Pancreas (tissue), 10 donors: ENCODE data around the gene MRTFB. TPM values are rescaled to one million over a fixed set of nuclear protein-coding genes. Genes with fewer than 3 reads are reported as not detected.
A peak's percentile ranks its signal among the peaks of the same experiment; 100 is the strongest.

Experiments
- ATAC-seq, 4 donors: fragments of 200-7000 bp; cut with Tn5 transposase; one replicate each; pipeline versions ENCODE4 v1.8.0 to v1.9.1; 2020; ENCODE audit warnings: mild to moderate bottlenecking in 4 of 4, moderate library complexity in 4 of 4
- DNase-seq, 6 donors: peaks; one replicate each; pipeline ENCODE4 v3.0.0-alpha.2; 2020
- FAIRE-seq: peaks from 2 replicates; lab custom pipeline; 2012; peaks lifted over from hg19 to GRCh38; lab: Jason Lieb, UNC
- H3K27ac ChIP-seq, 4 donors: fragments of 200-600 bp; sonication (generic); 1 replicate in 3 of 4; 2 replicates in 1 of 4; pipeline versions ENCODE4 v1.5.0 to v1.8.0; 2020
- H3K27me3 ChIP-seq, 4 donors: fragments of 200-600 bp; one replicate each; pipeline ENCODE4 v1.8.0; 2021
- H3K36me3 ChIP-seq, 3 donors: fragments of 200-600 bp; sonication (generic) in 1 of 3; one replicate each; pipeline versions ENCODE4 v1.5.0 to v1.8.0; 2020 to 2021
- H3K4me1 ChIP-seq, 3 donors: fragments of 200-600 bp; one replicate each; pipeline ENCODE4 v1.8.0; 2021
- H3K4me3 ChIP-seq, 4 donors: fragments of 200-600 bp; sonication (generic) in 2 of 4; one replicate each; pipeline versions ENCODE4 v1.5.0 to v1.8.0; 2020 to 2021
- H3K9me3 ChIP-seq, 4 donors: fragments of 200-600 bp; one replicate each; pipeline ENCODE4 v1.8.0; 2021
- WGBS, 2 donors: extraction: QIAGEN DNeasy Blood & Tissue Kit; methylation state at CpG; one replicate each; pipeline ENCODE4 v1.1.7; 2013; 5-methylcytosine and 5-hydroxymethylcytosine counted together
- intact Hi-C, 3 donors: fragments of 100-400 bp; cut with DNase I; formaldehyde crosslinking; loops; one replicate each; pipeline versions ENCODE4 v1.11.1 to v1.14.2; 2022
- polyA plus RNA-seq, 2 donors: library from polyadenylated mRNA; stranded (reverse); fragments of 200-250 nt; gene quantifications; one replicate each; pipeline ENCODE4 v1.2.3, GENCODE V29; 2013
- total RNA-seq, 6 donors: library from RNA; stranded (reverse); fragmentation: NEBNext Ultra II Directional in 4 of 6; extraction: Animal tissue kit (Norgen Biotek cat#: 25700) in 4 of 6; gene quantifications; one replicate each; pipeline versions ENCODE4 v1.2.1 to v1.2.4, GENCODE V29; 2021 to 2023
- TF ChIP-seq, protein P1 (sequence below), 4 donors: fragments of 200-600 bp; sonication (generic) in 3 of 4; IDR thresholded peaks; one replicate each; pipeline versions ENCODE4 v1.5.0 to v1.8.0; 2021; ENCODE audit warnings: antibody characterized with exemption in 4 of 4
- donor health status: healthy with polysubstance abuse.
- donor health status: DM: no; HTN: no; CAD: no; lungs with moderate emphysema.
- donor health status: DM: no; HTN: no; CAD: no.
- donor health status: control.
- donor health status: control.
- donor health status: Bipolar disorder and iron deficiency.
- donor health status: DM: yes; HTN: yes; CAD: no.
- donor health status: DM: no; HTN: no; CAD: no.
- donor health status: DM: no; HTN: no; CAD: no.
- donor health status: DM: yes; HTN: yes; CAD: no.

Gene MRTFB
- total and polyA plus RNA-seq, 8 donors = 8.7 to 36.6 (median 24.4) TPM

DNA sequence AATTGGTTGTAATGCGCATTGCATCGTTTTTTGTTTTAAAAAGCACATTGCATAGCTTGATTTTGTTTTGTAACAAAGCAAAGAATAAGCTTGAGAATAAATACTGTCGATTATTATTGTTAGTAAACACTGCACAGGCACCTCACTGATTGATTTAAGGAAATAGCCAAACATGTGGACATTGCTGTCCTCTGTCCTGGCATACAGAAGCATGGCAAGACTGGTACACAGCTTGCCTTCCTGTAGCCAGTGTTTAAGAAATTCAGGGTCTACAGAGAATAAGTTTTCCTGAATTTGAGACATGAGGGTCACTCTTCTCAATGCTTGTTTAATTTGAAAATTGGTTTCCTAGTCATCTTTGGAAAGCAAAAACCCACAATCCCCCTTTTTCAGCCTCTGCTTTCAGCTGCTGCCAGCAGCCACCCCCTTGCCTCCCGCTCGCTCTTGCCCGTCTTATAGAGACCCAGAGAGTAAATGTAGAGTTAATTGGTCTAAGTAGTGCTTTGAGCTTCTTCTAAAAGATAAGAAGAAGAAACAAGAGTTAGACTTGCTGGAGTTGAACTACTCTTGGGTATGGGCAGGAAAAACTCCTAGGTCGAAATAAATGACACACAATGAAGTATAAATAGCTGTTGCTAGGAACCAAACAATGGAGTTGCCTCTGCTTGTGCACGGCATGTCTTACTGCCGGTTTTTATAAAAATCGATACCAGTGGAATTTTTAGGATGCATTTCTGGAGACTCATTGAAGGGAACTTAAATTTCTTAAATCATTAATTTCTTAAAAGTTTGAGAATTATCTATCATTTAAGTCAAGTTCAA is 116.6 kb downstream of the MRTFB start:
- ATAC-seq (no peak), FAIRE-seq (no peak), DNase-seq (no peak)
- H3K4me3 ChIP-seq = peak overlapping the region in 1 of 4 donors; percentile 13
- H3K4me1 ChIP-seq = peaks cover 0 to 11% (median 5%) of the 10 kb centered on the region in 3 donors
- intact Hi-C loops = loop anchor here in 1 of 3 donors (10.0 kb wide), 1 partner anchor 103 kb away; no protein-coding TSS in a partner anchor
- WGBS, 2 donors = 74 to 80% methylated on average over 10 of the region's 10 CpGs
- no peaks in the 10 kb centered on the region for H3K27me3 ChIP-seq
- TF ChIP-seq, protein P1, sequence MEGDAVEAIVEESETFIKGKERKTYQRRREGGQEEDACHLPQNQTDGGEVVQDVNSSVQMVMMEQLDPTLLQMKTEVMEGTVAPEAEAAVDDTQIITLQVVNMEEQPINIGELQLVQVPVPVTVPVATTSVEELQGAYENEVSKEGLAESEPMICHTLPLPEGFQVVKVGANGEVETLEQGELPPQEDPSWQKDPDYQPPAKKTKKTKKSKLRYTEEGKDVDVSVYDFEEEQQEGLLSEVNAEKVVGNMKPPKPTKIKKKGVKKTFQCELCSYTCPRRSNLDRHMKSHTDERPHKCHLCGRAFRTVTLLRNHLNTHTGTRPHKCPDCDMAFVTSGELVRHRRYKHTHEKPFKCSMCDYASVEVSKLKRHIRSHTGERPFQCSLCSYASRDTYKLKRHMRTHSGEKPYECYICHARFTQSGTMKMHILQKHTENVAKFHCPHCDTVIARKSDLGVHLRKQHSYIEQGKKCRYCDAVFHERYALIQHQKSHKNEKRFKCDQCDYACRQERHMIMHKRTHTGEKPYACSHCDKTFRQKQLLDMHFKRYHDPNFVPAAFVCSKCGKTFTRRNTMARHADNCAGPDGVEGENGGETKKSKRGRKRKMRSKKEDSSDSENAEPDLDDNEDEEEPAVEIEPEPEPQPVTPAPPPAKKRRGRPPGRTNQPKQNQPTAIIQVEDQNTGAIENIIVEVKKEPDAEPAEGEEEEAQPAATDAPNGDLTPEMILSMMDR (IDR thresholded peaks at IDR 0.05) = no peak
- H3K9me3 ChIP-seq = no peaks in the 10 kb centered on the region
- no peaks in the 10 kb centered on the region for H3K36me3 ChIP-seq
- H3K27ac ChIP-seq = peak overlapping the region in 1 of 4 donors; percentile 28

DNA sequence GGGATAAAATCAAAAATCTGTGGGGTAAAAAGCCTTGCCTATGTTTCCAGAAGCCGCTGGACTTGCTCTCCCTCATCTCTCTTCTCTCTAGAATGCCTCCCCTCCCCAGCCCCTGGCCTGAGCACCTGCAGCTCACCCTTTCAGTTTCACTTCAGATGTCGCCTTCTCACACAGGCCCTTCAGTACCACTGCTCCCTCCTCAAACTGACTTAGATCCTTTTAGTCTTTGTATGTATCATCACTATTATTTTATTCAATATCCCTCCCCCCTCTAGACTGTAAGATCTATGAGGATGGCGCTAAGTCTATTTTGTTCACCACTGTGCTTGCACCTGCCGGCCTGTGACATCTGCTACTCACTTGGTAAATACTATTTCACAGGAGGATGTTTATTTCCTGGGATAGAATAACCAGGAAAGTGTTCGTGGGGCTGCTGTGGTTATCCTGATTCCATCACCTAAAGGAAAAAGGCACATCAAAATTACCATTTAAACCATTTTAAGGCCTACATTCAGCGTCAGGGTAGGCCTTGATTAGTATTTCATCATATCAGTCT is 122.3 kb downstream of the MRTFB start:
- TF ChIP-seq, protein P1 (IDR thresholded peaks at IDR 0.05) = no peak

DNA sequence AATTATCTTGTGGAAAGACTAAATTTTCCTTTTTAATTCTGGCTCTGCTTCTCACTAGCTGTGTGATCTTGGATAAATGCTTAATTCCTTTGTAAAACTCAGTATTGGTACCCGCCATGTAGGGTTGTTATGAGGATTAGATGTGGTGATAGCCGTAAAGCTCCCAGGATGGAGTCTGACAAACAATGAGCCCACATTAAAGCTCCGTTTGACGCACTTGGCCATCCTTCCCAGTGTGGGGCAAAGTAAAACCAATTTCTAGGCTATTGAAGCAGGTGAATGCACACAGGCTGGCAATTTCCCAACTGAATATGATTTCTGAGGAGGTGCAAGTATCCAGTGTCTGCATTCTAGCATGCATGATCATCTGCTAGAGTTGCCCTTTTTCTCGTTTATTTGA is 123.6 kb downstream of the MRTFB start:
- H3K36me3 ChIP-seq = no peaks in the 10 kb centered on the region
- H3K27me3 ChIP-seq = no peaks in the 10 kb centered on the region
- no peak for FAIRE-seq
- WGBS, 2 donors = 87 to 94% methylated on average over 5 of the region's 5 CpGs
- DNase-seq = no peak
- H3K9me3 ChIP-seq = no peaks in the 10 kb centered on the region
- TF ChIP-seq, protein P1 (IDR thresholded peaks at IDR 0.05) = no peak
- no peak for ATAC-seq
- H3K4me1 ChIP-seq = no peaks in the 10 kb centered on the region
- no peak overlapping the region for H3K27ac ChIP-seq
- H3K4me3 ChIP-seq = no peak overlapping the region
- intact Hi-C loops = no loop called here

More for the DNA sequence above, 122.3 kb downstream of the MRTFB start:
- DNase-seq (no peak), FAIRE-seq (no peak), ATAC-seq (peak in 3 of 4 donors; percentile 17 to 51 (median 40))
- no peaks in the 10 kb centered on the region for H3K36me3 ChIP-seq
- H3K4me1 ChIP-seq = peaks cover 0 to 5% (median 0%) of the 10 kb centered on the region in 3 donors
- H3K9me3 ChIP-seq = no peaks in the 10 kb centered on the region
- intact Hi-C loops = no loop called here
- H3K27ac ChIP-seq = no peak overlapping the region
- 81 to 89% methylated on average over 6 of the region's 6 CpGs for WGBS, 2 donors
- H3K27me3 ChIP-seq = no peaks in the 10 kb centered on the region
- no peak overlapping the region for H3K4me3 ChIP-seq

DNA sequence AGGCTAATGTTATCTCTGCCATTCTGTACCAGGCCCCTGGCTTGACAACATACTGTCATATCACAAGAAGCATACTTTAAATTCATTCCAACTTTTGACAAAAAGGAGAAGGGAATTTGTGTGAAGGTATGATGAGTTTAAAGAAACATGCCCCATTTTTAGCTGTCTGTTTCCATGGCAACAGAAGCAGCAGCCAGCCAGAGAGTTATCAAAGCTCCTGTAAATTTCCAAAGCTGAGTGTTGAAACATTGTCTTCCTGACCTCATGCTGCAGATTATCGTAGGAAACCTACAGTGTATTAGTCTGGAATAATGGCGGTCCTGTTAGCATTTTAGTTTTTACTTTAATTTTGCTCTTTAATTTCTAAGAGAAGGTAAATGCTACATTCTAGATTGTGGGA is 124.9 kb downstream of the MRTFB start:
- Histone ChIP-seq H3K27ac (no peak overlapping the region), H3K9me3 (no peaks in the 10 kb centered on the region), H3K4me1 (no peaks in the 10 kb centered on the region), H3K27me3 (no peaks in the 10 kb centered on the region), H3K36me3 (no peaks in the 10 kb centered on the region), H3K4me3 (no peak overlapping the region)
- FAIRE-seq (no peak), ATAC-seq (no peak), DNase-seq (no peak)
- intact Hi-C loops = no loop called here
- TF ChIP-seq, protein P1 (IDR thresholded peaks at IDR 0.05) = no peak
- WGBS, 2 donors = 82 to 87% methylated on average over 2 of the region's 2 CpGs

DNA sequence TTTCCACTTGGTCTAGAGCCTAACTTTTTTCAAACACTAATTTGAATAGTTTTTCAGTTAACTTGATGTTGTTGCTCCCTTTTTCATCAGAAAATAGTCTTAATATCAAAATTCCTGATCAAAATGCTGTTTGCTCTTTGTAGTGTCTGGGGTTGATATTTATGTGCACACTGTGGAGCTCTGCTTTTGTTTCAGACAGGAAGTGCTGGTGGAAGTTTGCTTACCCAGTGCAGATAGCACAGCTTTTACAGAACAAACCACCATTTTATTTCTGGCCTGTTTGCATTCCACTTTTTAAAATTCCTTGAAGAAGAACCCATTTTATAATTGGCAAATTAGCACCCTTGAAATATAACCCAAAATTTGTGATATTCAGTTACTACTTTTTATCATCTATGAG is 125.4 kb downstream of the MRTFB start:
- FAIRE-seq = no peak

More for the DNA sequence above, 125.4 kb downstream of the MRTFB start:
- intact Hi-C loops = no loop called here
- TF ChIP-seq, protein P1 (IDR thresholded peaks at IDR 0.05) = no peak
- Histone ChIP-seq H3K27ac (no peak overlapping the region), H3K4me3 (no peak overlapping the region), H3K27me3 (no peaks in the 10 kb centered on the region), H3K36me3 (no peaks in the 10 kb centered on the region), H3K9me3 (no peaks in the 10 kb centered on the region), H3K4me1 (no peaks in the 10 kb centered on the region)
- ATAC-seq (peak in 2 of 4 donors; percentile 43 to 44), DNase-seq (no peak)
